Measurements from ENCODE around the gene TOR4A. TPM values are rescaled to one million over a fixed set of nuclear protein-coding genes. Genes with fewer than 3 reads are reported as not detected.
A peak's percentile ranks its signal among the peaks of the same experiment; 100 is the strongest.

Gene TOR4A
- total and polyA plus RNA-seq, 3 donors from 2014 or later, result 2.1 to 4.5 (median 3.4) TPM

DNA sequence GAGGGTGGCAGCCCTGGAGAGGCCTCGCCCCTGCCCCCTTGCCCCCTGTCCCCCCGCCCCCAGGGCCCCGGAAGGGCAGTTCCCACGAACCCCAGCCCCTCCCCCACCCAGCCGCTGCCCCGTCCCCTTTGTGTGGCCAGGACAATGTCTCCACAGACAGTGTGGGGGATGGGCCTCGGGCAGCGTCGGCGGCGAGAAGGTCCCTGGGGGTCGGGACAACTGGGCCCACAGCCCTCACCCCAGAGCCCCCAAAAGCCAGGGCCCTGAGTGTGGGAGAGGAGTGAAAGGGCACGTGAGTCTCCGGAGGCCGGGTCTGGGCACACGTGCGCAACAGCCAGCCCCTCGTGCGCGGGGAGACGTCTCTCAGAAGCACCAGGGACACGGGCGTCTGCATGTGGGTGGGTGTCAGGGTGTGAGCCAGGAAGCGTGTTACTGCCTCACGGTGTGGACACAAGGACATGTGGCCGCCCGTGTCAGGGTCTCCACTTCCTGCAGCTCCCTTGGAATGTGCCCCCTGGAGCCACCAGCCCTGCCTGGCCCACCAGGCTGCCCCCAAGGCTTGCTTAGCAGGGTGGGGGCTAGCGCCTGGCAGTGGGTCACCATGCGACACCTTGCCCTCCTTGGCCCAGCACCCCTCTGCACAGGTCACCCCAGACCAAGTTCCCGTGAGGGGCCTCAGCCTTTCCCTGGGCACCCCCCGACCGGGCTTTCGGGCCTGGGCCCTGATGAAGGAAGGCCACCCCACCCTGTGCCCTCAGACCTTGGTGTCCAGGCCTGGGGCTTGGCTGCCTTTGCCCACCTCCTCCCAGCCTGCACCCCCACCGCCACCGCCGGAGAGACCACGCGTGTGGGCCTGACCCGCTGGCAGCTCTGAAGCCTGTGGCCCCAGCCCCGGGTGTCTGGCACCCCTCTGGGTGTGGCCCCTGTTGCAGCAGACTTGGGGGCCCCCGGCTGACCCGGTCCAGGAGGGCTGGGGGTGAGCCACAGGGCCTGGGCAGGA lies 37.3 kb downstream of the TOR4A start:
- Histone ChIP-seq H3K27me3 (no peaks in the 10 kb centered on the region), H3K36me3 (ENCODE audit: low read depth, missing control alignments) (no peaks in the 10 kb centered on the region), H3K9me3 (no peaks in the 10 kb centered on the region), H3K27ac (no peak overlapping the region), H3K4me1 (peaks cover 13% of the 10 kb centered on the region), H3K4me3 (no peak overlapping the region)
- 58 to 76% methylated on average over 5 to 35 of the region's 42 CpGs for WGBS, 2 donors
- intact Hi-C loops (cut with DNase I; ENCODE audit: low total_unique reads), result loop anchor here (10.0 kb wide), 1 partner anchor 90 kb away; no protein-coding TSS in a partner anchor
- TF ChIP-seq POLR2A (IDR thresholded peaks at IDR 0.05), result no peak
- TF ChIP-seq, protein P1, sequence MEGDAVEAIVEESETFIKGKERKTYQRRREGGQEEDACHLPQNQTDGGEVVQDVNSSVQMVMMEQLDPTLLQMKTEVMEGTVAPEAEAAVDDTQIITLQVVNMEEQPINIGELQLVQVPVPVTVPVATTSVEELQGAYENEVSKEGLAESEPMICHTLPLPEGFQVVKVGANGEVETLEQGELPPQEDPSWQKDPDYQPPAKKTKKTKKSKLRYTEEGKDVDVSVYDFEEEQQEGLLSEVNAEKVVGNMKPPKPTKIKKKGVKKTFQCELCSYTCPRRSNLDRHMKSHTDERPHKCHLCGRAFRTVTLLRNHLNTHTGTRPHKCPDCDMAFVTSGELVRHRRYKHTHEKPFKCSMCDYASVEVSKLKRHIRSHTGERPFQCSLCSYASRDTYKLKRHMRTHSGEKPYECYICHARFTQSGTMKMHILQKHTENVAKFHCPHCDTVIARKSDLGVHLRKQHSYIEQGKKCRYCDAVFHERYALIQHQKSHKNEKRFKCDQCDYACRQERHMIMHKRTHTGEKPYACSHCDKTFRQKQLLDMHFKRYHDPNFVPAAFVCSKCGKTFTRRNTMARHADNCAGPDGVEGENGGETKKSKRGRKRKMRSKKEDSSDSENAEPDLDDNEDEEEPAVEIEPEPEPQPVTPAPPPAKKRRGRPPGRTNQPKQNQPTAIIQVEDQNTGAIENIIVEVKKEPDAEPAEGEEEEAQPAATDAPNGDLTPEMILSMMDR (IDR thresholded peaks at IDR 0.05), result no peak
- no peak for DNase-seq

DNA sequence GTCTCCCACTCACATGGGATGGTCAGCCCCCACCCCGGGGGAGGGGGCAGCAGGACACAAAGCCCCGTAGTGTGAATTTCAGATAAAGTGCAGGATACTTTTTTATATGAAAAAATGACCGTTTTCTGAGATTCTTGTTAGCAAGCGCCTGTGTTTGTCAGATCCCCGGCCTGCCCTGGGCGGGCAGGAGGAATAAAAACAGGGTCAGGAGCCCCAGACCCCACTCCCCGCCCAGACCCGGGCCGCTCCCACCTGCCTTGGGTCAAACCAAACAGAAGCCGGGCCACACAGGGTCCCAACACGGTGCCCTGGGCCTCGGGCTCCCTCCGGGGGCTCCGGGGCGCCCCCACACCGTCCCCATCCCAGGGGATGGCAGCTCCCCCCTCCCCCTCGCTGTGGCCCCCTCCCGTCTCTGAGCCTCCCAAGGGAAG lies 38.1 kb downstream of the TOR4A start:
- Histone ChIP-seq H3K9me3 (no peaks in the 10 kb centered on the region), H3K36me3 (ENCODE audit: low read depth, missing control alignments) (no peaks in the 10 kb centered on the region), H3K27me3 (no peaks in the 10 kb centered on the region), H3K27ac (peak overlapping the region; percentile 18 to 30), H3K4me1 (peaks cover 13% of the 10 kb centered on the region), H3K4me3 (peak overlapping the region; percentile 24 to 48)
- 19 to 20% methylated on average over 15 to 18 of the region's 18 CpGs for WGBS, 2 donors
- no peak for DNase-seq
- intact Hi-C loops (cut with DNase I; ENCODE audit: low total_unique reads), result loop anchor here (10.0 kb wide), 1 partner anchor 89 kb away; no protein-coding TSS in a partner anchor
- TF ChIP-seq, protein P1 (IDR thresholded peaks at IDR 0.05), result no peak
- TF ChIP-seq POLR2A (IDR thresholded peaks at IDR 0.05), result no peak

DNA sequence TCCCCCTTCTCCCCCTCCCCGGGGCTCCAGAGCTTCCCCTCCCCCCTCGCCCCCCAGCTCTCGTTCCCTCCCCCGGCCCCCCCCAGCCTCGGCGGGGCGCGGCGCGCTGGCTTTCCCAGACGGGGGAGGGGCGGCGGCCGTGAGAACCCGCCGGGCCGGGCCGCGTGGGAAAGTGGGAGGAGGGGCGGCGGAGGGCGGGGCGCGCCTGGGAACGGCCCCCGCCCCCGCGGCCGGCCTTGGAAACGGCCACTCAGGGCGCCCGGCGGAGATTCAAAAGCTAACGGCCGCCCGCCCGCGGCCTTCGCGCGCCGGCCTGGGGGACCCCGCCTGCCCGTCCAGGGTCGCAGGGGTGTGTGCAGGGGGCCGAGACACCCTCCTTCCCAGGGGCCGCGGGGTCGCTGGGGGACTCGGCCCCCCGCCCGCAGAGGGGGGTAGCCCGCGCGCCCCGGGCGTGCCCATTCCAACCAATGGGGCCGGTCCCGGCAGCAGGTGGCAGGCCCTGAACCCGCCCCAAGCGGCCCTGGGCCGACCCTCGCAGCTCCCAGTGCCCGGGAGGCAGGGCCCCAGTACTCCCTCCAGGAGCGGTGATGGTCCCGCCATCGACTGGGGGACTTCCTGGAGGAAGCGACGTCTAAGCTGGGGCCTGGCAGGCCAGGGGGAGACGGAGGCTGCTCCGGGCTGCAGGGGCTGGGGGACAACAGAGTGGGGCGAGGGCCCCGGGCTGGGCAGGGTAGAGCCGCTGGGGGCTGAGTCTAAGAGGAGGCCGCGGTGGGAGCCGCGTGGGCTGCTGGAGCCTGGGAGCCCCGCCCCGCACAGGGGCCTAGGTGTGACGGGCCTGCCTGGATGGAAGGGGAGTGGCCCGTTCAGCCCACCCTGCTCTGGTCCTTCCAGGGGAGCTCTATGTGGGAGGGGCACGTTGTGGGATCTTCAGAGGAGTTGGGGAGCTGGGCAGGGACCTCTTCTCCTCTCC lies 38.8 kb downstream of the TOR4A start:
- Histone ChIP-seq H3K4me3 (peak overlapping the region; percentile 24 to 48), H3K27me3 (no peaks in the 10 kb centered on the region), H3K27ac (peak overlapping the region; percentile 18 to 45), H3K4me1 (peaks cover 13% of the 10 kb centered on the region), H3K9me3 (no peaks in the 10 kb centered on the region), H3K36me3 (ENCODE audit: low read depth, missing control alignments) (no peaks in the 10 kb centered on the region)
- no peak for TF ChIP-seq POLR2A (IDR thresholded peaks at IDR 0.05)
- TF ChIP-seq, protein P1 (IDR thresholded peaks at IDR 0.05), result no peak
- WGBS, 2 donors, result 8 to 20% methylated on average over 1 to 48 of the region's 83 CpGs
- DNase-seq, result peak; percentile 69
- intact Hi-C loops (cut with DNase I; ENCODE audit: low total_unique reads), result loop anchor here (10.0 kb wide), 1 partner anchor 89 kb away; no protein-coding TSS in a partner anchor

DNA sequence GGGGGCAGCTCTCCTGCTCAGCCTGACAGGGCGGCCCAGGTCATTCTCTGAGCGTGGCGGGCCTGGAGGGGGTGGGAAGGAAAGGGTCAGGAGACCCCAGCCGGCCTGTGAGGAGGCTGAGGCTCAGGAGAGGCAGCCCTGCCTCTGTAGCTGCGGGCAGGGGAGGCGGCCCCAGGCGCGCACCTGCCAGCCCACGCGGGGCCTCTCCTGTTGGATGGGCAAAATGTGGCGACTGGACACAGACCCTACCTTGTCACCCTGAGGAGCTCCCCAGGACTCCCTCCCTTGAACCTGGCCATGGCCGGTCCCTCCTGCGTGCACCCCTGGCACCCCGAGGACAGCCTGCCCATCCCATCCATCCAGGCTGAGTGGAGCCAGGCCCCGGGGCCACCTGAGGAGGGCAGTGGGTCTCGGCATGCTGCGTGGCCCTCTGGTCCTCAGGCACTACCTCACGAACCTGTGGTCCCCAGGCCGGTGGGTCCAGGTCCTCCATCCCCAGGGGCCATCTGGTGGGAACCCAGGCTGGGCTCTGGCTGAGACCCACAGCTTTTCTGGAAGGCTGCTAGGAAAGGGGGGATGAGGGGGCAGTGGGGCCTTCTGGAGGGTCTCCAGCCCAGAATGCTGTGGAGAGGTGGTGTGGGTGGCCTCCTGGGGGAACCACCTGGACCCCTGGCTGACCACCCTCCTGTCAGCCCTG lies 39.6 kb downstream of the TOR4A start:
- no peak for DNase-seq
- TF ChIP-seq, protein P1 (IDR thresholded peaks at IDR 0.05), result no peak
- TF ChIP-seq POLR2A (IDR thresholded peaks at IDR 0.05), result no peak
- intact Hi-C loops (cut with DNase I; ENCODE audit: low total_unique reads), result loop anchor here (10.0 kb wide), 1 partner anchor 88 kb away; no protein-coding TSS in a partner anchor
- Histone ChIP-seq H3K9me3 (no peaks in the 10 kb centered on the region), H3K27me3 (no peaks in the 10 kb centered on the region), H3K4me3 (no peak overlapping the region), H3K27ac (no peak overlapping the region), H3K36me3 (ENCODE audit: low read depth, missing control alignments) (no peaks in the 10 kb centered on the region), H3K4me1 (peaks cover 13% of the 10 kb centered on the region)
- WGBS, 2 donors, result 67 to 77% methylated on average over 7 to 15 of the region's 19 CpGs
